Muscle layer of colon (tissue), 2 donors: ENCODE results near the gene FAM163B.

ENCODE experiments used
- H3K27ac ChIP-seq: one replicate; pipeline ENCODE4 v1.7.0; 2013; ENCODE audit warnings: low read depth, mild to moderate bottlenecking, low read length, moderate library complexity
- H3K27me3 ChIP-seq, 2 donors: one replicate each; pipeline ENCODE4 v1.7.0; 2013; ENCODE audit warnings: low read length in 2 of 2, mild to moderate bottlenecking in 2 of 2; ENCODE audit not compliant: insufficient read depth in 2 of 2, control insufficient read depth in 1 of 2
- H3K36me3 ChIP-seq: one replicate; pipeline ENCODE4 v1.7.0; 2013; ENCODE audit warnings: mild to moderate bottlenecking, low read length; ENCODE audit not compliant: insufficient read depth
- H3K4me1 ChIP-seq: one replicate; pipeline ENCODE4 v1.7.0; 2013; ENCODE audit warnings: mild to moderate bottlenecking, low read length; ENCODE audit not compliant: insufficient read depth
- H3K4me3 ChIP-seq, 2 donors: one replicate each; pipeline ENCODE4 v1.7.0; 2013; ENCODE audit warnings: low read length in 2 of 2, low read depth in 1 of 2, mild to moderate bottlenecking in 1 of 2, moderate library complexity in 1 of 2
- H3K9ac ChIP-seq: one replicate; pipeline ENCODE4 v1.7.0; 2013; ENCODE audit warnings: low read length
- H3K9me3 ChIP-seq: one replicate; pipeline ENCODE4 v1.7.0; 2013; ENCODE audit warnings: mild to moderate bottlenecking, low read length
- donor health status: abdominal sarcoma.
- donor health status: Adenocarcinoma of cecum.

FAM163B gene

DNA sequence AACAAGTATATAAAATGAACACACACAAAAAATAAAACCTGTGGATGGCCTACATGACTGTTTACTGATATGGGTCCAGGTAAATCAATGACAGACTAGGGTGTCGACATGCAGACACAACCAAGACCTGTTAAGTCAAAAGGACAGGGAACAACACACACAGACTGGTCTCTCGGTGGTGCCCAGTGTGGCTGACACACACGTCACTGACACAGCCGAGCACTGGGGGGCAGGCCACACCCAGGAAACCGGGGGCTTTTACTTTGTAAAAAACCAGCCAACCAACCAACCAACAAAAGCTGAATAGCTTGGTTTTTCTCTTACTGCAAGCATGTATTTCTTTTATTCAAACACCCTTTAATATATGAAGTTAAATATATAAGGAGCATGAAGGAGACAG lies 5.0 kb downstream of the FAM163B start:
- Histone ChIP-seq H3K27ac (no peak overlapping the region), H3K4me3 (no peak overlapping the region), H3K9ac (no peak overlapping the region), H3K4me1 (no peaks in the 10 kb centered on the region), H3K27me3 (peaks cover 12 to 34% of the 10 kb centered on the region in 2 donors), H3K9me3 (no peaks in the 10 kb centered on the region), H3K36me3 (no peaks in the 10 kb centered on the region)

DNA sequence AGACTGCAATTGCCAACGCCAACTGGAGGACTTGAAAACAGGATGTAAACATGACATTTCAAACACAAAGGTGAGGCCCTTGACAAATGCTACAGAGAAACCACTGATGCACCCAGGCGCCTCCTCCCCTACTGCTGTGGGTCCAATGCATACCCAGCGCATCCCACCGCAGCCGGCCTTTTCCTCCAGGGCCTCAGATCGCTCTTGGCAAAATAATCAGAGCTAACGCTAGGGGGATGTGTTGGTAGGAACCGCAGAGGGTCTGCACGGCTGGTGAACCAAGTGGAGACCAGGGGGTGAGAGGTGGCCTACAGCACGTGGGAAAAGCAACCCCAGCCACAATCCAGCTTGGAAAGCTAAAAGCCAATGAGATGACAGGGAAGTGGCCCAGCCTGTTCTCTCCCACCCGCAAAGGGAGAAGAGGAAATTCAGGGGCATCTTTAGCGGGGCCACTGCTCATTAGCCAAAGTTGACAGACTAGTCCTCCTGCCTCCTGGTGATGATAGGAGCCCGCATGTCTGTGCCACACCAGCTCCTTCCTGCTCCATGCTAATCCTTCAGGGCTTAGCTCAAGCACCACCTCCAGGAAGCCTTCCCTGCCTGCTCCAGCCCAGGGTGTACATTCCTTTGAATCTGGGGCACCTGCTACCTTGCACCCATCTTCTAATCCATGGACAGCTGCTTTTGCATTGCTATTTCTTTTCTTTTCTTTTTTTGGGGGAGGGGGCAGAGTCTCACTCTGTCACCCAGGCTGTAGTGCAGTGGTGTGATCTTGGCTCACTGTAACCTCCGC lies 5.9 kb downstream of the FAM163B start:
- H3K9me3 ChIP-seq = no peaks in the 10 kb centered on the region
- H3K4me1 ChIP-seq = no peaks in the 10 kb centered on the region
- no peak overlapping the region for H3K9ac ChIP-seq
- no peak overlapping the region for H3K27ac ChIP-seq
- H3K27me3 ChIP-seq = peaks cover 8 to 27% of the 10 kb centered on the region in 2 donors
- H3K4me3 ChIP-seq = no peak overlapping the region
- no peaks in the 10 kb centered on the region for H3K36me3 ChIP-seq

DNA sequence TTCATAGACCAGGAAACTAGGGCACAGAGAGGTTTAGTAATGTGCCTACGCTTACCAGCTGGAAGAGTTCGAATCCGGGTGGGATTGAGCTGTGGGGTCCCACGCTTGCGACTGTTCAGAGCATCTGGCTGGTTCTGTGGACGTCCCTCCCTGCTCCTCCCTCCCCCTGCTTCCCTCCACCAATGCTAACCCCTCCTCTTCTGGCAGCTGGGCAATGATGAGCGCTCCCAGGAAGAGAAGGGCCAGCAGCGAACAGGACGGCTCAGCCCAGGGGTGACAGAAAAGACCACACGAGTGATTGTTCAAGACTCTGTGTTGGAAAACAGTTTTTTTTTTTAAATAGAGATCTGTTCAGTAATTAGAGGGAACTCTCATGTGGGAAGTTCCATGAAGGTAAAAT lies 6.9 kb downstream of the FAM163B start:
- H3K27me3 ChIP-seq = peaks cover 4 to 17% of the 10 kb centered on the region in 2 donors
- no peaks in the 10 kb centered on the region for H3K36me3 ChIP-seq
- no peak overlapping the region for H3K27ac ChIP-seq
- no peak overlapping the region for H3K9ac ChIP-seq
- no peaks in the 10 kb centered on the region for H3K4me1 ChIP-seq
- no peak overlapping the region for H3K4me3 ChIP-seq
- H3K9me3 ChIP-seq = peaks cover 3% of the 10 kb centered on the region

DNA sequence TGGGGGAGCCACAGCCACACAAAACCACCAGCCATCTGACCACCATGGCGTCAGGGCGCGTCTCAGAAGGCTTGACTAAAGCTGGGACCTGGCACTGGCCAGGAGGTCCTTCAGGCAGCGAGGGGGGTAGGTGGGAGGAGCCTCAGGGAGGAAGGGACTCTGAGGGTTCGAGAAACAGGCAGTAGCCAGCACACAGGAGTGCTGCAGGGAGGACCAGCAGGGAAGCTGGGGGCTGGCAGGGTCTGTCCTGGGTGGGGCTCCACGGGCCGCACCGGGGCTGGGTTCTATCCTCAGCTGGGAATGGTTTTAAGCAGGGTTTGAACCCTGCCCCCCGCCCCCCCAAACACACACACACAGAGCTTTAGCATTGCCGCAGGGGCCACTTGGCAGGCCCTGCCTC lies 7.4 kb downstream of the FAM163B start:
- H3K9me3 ChIP-seq = peaks cover 9% of the 10 kb centered on the region
- H3K9ac ChIP-seq = no peak overlapping the region
- no peaks in the 10 kb centered on the region for H3K4me1 ChIP-seq
- no peak overlapping the region for H3K4me3 ChIP-seq
- no peaks in the 10 kb centered on the region for H3K36me3 ChIP-seq
- H3K27ac ChIP-seq = no peak overlapping the region
- peaks cover 0 to 14% of the 10 kb centered on the region in 2 donors for H3K27me3 ChIP-seq

DNA sequence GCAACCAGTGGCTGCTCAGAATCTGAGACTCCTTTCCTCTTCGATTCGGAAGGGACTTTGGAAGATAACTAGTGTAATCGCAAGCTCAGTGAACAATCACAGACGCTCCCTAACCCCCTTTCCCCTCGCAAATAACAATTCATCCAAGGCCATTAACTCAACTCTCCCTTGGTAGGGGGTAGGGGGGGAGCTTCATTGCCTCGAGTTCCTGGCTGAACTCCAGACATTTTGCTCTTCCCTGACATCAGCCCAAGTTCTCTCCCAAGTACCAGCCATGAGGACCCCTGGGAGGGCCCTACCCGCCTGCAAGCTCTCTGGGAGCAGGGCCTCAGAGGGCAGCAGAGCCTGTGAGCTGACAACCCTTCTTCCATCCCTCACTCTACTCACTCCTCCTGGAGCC lies 8.4 kb downstream of the FAM163B start:
- Histone ChIP-seq H3K36me3 (no peaks in the 10 kb centered on the region), H3K27ac (no peak overlapping the region), H3K4me3 (no peak overlapping the region), H3K9ac (no peak overlapping the region), H3K9me3 (peaks cover 12% of the 10 kb centered on the region), H3K4me1 (no peaks in the 10 kb centered on the region), H3K27me3 (peaks cover 0 to 7% of the 10 kb centered on the region in 2 donors)

DNA sequence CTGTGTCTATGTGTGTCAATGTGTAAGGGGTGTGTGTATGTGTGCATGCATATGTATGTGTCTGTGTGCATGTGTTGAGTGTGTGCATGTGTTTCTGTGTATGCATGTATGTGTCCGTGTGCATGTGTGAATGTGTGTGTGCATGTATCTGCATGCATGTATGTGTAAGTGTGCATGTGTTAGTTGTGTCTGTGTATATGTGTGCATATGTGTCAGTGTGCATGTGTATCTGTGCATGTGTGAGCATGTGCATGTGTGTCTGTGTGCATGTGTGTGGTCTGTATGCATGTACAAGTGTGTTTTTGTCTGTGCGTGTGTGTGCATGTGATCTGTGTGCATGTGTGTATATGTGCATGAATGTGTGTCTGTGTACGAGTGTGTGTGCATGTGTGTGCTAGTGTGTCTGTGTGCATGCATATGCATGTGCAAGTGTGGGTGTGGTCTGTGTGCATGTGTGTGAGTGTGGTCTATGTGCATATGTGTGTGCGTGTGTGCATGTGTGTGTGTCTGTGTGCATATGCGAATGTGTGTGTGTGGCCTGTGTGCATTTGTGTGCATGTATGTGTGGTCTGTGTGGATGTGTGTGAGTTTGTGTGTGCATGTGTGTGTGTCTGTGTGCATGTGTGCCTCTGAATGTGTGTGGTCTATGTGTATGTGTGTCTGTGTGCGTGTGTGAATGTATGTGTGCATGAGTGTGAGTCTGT lies 9.6 kb downstream of the FAM163B start:
- H3K36me3 ChIP-seq = no peaks in the 10 kb centered on the region
- H3K4me1 ChIP-seq = no peaks in the 10 kb centered on the region
- H3K9ac ChIP-seq = no peak overlapping the region
- H3K27me3 ChIP-seq = peaks cover 0 to 6% of the 10 kb centered on the region in 2 donors
- no peak overlapping the region for H3K4me3 ChIP-seq
- no peak overlapping the region for H3K27ac ChIP-seq
- H3K9me3 ChIP-seq = peaks cover 12% of the 10 kb centered on the region

DNA sequence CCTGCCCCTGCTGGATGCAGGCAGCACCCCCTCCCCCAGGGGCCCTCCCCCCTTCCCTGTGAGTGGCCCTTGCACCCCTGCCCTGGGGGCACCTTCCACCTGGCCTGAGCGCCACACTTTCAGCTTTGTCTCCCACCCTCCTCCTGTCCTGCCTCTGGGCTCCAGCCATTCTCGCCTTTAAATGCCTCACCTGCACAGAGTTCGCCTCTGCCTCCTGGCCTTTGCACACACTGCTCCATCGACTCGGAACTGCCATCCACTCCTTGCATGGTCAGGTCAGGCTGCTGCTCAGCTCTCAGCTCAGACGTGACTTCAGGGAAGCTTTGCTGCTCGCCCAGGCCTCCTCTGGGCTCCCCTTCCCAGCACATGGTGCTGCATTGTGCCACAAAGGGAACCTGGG lies 10.2 kb downstream of the FAM163B start:
- H3K4me3 ChIP-seq = no peak overlapping the region
- H3K27ac ChIP-seq = no peak overlapping the region

DNA sequence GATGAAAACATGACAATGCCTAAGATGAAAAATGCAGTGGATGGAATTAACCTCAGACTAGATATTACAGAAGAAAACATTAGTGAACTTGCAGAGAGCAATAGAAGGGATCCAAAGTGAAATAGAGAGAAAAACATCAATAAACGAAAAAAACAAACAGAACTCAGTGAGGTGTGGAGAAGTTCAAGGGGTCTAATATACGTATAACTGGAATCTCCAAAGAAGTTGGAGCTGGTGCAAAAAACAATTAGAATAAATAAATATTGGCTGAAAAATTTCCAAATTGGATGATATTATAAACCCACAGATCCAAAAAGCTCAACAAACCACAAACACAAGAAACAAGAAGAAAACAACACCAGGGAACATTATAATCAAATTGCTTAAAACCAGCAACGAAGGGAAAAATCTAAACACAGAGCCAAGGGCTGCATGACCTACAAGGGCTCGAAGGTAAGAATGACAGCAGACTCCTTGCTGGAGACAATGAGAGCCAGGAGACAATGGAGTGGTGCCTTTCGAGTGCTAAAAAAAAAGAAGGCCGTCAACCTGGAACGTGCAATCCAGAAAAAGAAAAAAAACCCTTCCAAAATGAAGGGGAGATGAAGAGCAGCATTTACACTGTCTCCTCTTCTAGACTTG lies 11.8 kb downstream of the FAM163B start:
- no peak overlapping the region for H3K9ac ChIP-seq
- peaks cover 0 to under 1% of the 10 kb centered on the region in 2 donors for H3K27me3 ChIP-seq
- H3K27ac ChIP-seq = no peak overlapping the region
- H3K9me3 ChIP-seq = peaks cover 12% of the 10 kb centered on the region
- H3K4me1 ChIP-seq = no peaks in the 10 kb centered on the region
- H3K4me3 ChIP-seq = no peak overlapping the region
- H3K36me3 ChIP-seq = no peaks in the 10 kb centered on the region

More for the DNA sequence above, 10.2 kb downstream of the FAM163B start:
- Histone ChIP-seq H3K27me3 (no peaks in the 10 kb centered on the region), H3K9ac (no peak overlapping the region), H3K4me1 (no peaks in the 10 kb centered on the region), H3K36me3 (no peaks in the 10 kb centered on the region), H3K9me3 (peaks cover 12% of the 10 kb centered on the region)

DNA sequence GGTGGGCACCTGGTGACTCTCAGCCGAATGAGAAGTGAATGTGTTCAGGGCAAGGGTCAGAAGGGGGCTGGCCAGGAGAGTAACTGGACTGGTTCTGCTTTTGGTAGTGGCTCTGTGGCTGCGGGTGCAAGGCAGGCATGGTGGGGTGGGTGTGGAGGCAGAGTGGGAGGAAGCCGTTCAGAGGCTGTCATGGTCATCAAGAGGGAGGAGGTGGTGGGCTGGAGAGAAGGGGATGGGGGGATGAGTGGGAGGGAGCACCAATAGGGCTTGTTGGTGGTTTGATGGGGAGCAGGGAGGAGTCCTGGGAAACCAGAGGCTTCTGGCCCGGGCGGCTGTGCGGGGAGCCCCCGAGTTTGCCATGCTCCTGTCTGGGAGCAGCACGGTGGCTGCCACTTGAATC lies 13.3 kb downstream of the FAM163B start:
- H3K36me3 ChIP-seq = no peaks in the 10 kb centered on the region
- H3K9ac ChIP-seq = no peak overlapping the region
- peaks cover 12% of the 10 kb centered on the region for H3K9me3 ChIP-seq
- H3K27me3 ChIP-seq = peaks cover 0 to 10% of the 10 kb centered on the region in 2 donors
- no peak overlapping the region for H3K4me3 ChIP-seq
- H3K4me1 ChIP-seq = no peaks in the 10 kb centered on the region
- H3K27ac ChIP-seq = no peak overlapping the region

DNA sequence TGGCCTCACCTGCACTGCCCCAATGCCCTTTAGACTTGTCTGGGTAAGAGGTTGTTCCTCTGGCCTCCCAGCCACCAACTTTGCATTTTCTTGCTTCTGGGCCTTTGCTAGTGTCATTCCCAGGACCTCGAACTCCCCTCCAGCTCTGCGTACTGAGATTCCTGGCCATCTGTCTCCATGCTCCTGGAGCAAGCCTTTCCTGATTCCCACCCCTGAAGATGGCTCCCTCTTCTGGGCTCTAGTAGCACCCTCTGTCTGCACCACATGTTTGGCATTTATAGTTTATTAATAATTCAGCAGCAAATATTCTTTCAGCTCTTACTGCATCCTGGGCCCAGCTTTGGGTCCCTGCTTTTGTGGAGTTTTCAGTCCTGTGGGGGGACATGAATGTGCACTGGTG lies 14.9 kb downstream of the FAM163B start:
- H3K4me1 ChIP-seq = no peaks in the 10 kb centered on the region
- no peak overlapping the region for H3K27ac ChIP-seq
- H3K4me3 ChIP-seq = no peak overlapping the region
- H3K27me3 ChIP-seq = peaks cover 0 to 10% of the 10 kb centered on the region in 2 donors
- peaks cover 12% of the 10 kb centered on the region for H3K9me3 ChIP-seq
- H3K36me3 ChIP-seq = no peaks in the 10 kb centered on the region
- no peak overlapping the region for H3K9ac ChIP-seq

DNA sequence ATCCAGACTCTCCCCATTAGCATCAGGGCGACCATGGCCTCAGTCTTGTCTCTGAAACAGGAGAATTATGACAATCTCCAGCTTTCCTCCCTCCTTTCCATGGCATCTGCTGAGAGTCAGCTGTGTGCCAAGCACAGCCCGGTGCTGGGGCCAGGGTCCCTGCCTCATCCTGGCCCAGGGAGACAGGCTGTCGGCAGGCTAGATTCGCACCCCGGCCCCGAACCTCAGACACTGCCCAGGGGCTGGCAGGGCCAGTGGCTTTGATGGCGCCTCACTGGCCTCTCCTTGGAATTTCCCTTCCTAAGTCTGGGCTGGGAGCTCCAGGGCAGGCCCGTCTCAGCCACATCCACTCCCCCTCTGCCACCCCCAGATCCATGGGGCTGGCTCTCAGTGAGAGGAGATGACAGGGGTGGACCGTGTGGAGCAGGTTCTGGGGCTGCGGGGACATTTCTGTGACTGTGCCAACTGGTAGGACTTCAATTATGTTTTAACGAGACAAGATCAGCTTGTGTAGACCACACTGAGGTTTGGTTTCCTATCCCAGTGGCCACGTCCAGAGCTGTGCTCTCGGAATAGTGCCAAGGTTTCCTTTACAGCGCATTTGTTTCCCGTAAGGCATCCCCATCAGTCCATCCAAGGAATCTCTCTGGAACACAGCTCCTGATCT lies 15.5 kb downstream of the FAM163B start:
- Histone ChIP-seq H3K27me3 (peaks cover 0 to 10% of the 10 kb centered on the region in 2 donors), H3K36me3 (no peaks in the 10 kb centered on the region), H3K4me3 (no peak overlapping the region), H3K9me3 (peaks cover 12% of the 10 kb centered on the region), H3K9ac (no peak overlapping the region), H3K27ac (no peak overlapping the region), H3K4me1 (no peaks in the 10 kb centered on the region)
